Iris pigment epithelial cell (primary cell): ENCODE results near the gene ATP5PD.

ENCODE experiments used
- DNase-seq: peaks from one replicate; pipeline ENCODE4 v3.0.0-alpha.2; 2011; ENCODE audit warnings: low read depth

The ATP5PD gene

DNA sequence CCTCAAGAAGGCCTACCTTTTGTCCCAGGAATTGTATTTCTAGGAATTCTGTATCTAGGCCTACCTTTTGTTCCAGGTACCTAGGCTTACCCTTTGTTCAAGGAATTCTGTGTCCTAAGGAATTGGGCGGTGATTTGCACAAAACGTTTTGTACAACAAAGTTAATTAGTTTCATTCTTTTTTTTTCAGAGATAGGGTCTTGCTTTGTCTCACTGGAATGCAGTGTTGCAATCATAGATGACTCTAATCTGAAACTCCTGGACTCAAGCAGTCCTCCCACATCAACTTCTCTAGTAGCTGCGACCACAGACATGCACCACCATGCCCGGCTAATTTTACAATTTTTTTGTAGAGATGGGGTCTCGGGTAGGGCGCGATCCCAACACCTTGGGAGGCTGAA, 52.3 kb downstream of the ATP5PD start:
- DNase-seq = peak; percentile 80

DNA sequence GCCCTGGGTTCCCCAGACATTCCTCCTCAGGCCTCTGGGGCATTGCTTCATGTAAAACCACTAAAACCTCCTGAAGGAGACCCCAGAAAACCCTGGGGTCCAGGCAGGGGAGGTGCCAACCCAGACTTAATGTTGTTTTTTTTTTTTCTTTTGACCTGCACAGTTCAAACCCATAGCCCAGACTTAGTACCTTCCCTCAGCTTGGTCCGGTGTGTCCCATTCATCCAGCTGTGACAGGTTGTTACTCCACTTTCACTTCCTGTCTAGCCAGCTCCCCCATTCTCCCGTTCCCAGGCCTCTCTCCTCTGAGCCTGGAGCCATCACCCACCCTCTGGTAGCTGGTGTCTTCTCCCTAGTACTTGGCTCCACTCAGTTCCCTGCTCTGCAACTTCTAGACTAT, 54.5 kb downstream of the ATP5PD start:
- no peak for DNase-seq

DNA sequence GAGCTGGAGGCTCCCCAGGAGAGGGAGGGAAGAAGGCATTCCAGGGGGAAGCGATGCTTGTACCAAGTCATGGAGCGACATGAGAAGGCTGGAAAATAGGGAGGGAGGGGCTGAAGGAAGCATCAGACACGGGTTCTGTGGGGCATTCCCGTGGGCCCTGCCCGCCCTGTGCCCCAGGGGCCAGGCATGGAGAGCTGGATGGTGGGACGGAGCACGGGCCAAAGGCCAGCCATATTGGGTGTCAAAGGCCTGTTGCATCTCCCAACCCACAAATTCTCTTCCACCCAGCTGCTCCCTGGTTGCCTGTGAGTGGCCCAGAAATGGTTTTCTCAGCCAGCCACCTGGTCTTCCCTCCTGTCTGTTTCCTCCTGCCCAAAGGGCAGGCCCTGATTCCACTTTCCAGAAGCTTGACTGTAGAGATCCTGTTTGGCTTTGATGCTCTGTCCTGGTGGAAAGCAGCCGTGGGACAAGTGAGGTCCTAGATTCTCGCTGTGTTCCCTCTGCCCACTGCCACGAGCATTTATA, 56.1 kb downstream of the ATP5PD start:
- DNase-seq = no peak
